HG03378 (cell line): ENCODE measurements around the gene LSM5.

Experiments used
- ATAC-seq: cut with Tn5 transposase; IDR thresholded peaks from one replicate; pipeline ENCODE4 v1.9.1; 2021; ENCODE audit warnings: mild to moderate bottlenecking, moderate library complexity; ENCODE audit not compliant: unreplicated experiment

LSM5 gene

DNA sequence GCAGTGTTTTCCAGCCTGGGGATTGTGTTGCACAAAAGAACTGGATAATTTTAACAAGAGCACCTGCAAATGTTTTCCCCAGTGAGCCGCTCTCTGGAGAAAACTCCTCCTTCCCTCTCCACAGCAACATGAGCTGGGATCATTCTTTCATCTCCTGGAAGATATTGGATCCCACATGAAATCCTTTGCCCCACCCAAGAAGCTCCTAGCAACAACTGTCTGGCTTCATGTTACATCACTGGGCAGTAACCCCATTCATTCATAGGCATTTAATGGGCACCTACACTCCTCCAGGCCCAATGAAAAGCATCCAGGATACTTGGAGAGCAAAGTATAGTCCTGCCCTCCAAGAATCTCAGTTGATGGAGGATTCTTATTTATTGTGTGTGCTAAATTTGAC is 27.2 kb downstream of the LSM5 start:
- no peak for ATAC-seq

DNA sequence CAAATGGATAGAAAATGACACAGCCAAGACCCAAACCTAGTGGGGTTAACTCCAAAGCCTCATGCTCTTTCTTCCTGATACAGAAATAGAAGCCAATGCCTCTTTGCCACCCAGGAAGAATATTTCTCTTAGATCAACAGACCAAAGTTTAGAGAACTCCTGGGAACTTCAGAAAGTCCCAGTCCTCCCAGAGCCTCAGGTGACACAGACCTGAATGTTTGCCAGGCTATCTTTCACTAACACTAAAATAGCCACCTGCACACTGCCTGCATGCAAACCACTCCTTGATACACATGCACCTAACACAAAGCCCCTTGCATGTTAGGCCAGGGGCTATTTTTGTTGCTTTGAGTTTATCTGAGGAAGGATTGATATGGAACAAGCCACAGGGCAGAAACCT is 27.7 kb downstream of the LSM5 start:
- ATAC-seq: no peak

DNA sequence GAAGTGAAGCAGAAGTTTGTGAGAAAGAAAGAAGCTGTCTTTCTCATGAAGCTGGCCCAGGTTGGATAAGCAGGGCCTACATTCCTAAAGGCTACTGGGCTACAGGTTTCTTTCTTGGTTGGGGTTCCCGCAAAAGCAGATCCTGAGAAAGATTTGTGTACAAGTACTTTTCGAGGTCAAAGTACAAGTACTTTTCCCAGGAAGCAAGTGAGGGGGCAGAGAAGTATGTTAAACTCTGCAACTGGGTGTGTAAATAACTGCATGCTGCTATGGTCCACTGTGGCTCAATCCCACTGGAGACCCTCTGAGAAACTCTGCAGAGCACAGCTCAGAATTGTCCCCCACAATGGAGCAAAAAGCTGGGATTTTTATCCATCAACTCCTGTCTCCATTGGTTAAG is 28.7 kb downstream of the LSM5 start:
- no peak for ATAC-seq

DNA sequence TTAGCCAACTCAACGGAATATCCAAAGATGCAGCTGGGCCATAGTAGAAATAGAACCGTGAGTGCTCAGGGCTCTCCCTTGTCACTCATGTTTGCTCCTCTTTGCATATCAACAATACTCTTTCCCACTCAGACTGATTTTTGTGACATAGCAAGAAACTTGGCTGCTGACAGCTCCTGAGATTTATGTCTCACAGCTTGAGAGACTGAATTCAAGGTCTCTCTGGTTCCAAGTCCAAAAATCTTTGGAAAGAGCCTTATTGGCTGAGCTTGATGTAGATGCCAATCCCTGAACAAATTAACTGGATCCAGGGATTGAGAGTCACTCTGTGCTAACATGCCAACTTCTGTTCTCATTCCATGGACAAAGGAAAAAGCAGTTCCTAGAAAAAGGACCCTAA is 30.4 kb downstream of the LSM5 start:
- no peak for ATAC-seq

DNA sequence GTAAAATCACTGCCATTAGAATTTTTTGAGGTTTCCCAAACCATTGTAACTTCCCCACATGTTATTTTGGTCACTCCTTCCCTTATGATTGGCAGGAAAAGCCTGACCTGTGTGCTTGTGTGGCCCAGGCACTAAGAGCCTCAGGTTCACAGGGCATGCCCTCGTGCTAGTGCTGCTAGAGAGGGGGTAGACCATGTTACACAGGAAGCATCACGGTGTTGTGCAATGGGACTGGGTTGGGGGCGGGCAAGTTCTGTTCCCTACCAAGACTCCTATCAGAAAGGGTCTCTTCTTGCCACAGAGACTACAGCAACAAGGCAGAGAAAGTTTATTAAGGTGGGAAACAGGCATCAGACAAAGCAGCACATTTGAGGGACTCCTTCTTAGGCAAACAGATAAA is 32.2 kb downstream of the LSM5 start:
- ATAC-seq: no peak

DNA sequence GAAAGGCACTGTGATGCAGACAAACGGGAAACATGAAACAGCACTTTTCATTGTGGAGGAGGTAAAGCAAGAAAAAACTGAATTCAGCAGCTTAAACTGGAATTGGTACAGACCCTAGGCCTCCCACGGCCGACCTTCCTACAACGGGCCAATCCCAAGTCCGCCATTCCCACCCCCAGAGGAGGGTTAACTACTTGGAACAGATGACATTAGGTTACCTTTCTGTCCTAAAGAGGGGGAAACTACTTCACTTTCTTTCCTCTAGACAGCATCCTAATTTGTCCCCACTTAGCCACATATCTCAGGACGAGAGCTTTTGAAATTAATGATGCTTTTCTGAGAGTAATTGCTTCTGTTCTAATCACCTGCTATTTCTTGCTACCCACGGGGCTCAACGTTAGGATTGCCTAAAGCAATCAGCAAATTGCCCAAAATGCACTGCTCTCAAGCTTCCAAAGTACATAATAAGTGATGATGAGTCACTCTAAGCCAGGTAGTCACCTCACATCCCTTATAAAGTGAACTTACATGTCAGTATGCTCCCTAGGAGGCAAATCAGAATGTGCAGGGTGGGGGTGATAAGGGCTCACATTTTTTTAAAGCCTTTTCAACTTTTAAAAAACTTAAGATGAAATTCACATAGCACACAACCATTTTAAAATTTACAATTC is 36.7 kb downstream of the LSM5 start:
- no peak for ATAC-seq

DNA sequence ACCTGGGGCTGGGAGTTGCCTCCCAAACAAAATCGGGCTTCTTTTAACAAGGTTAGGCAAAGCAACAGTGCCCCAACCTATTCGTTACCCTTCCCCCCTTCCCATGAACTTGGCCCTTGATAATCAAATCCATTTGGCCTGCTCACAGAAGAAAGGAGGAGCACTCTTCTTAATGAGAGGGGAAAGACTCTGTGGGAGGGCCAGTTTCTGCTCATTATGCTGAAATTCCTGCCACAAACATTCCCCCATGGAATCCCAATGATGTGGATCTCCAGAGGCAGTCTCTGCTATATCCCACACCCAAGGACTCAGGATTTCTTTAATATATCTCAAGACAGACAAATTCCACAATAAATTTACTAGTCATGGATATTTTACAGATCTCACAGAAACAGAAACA is 43.0 kb downstream of the LSM5 start:
- ATAC-seq: no peak

DNA sequence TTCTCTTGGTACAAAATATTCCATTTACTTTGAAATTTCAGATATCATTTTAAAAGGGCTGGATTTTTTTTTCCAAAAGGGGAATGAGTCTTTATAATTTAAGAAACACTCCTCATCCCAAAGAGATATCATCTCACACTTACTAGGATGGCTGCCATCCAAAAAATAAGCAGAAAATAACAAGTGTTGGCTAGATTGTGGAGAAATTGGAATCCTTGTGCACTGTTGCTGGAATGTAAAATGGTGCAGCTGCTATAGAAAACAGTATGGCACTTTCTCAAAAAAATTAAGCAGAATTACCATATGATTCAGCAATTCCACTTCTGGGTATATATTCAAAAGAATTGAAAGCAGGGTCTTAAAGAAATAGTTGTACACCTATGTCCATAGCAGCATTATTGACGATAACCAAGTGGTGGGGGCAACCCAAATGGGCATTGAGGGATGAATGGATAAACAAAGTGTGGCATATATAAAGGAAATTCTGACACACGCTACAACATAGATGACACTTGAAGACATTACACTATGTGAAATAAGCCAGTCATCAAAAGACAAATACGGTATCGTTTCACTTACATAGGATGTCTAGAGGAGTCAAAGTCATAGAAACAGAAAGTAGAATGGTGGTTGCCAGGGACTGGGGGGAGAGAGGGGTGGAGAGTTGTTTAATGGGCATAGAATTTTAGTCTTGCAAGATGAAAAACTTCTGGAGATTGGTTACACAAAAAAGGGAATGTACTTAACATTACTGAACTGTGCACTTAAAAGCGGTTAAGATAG is 53.8 kb downstream of the LSM5 start:
- no peak for ATAC-seq
